ENCODE data around the gene C2orf68. TPM values are rescaled to one million over a fixed set of nuclear protein-coding genes. Genes with fewer than 3 reads are reported as not detected.

C2orf68 gene
- total RNA-seq, 1 experiment from 2014 or later: 34.3 TPM

GRCh38 chr2:85588236-85588635 lies 23.6 kb downstream of the C2orf68 start:
- no peak for DNase-seq (ENCODE audit: unreplicated experiment)
- Mint-ChIP-seq H3K9me3 (ENCODE audit: unreplicated experiment) (no peaks in the 10 kb centered on the region), H3K27me3 (ENCODE audit: insufficient read depth, unreplicated experiment) (no peaks in the 10 kb centered on the region), H3K4me1 (ENCODE audit: insufficient read depth, unreplicated experiment) (peaks cover 14% of the 10 kb centered on the region), H3K36me3 (ENCODE audit: insufficient read depth, unreplicated experiment) (peaks cover 9% of the 10 kb centered on the region), H3K27ac (ENCODE audit: low read depth, unreplicated experiment) (no peak overlapping the region), H3K4me3 (ENCODE audit: unreplicated experiment) (no peak overlapping the region)
- BruUV-seq (replicated peaks): no TSS peak
- POLR2A ChIA-PET: interaction anchor here (0.7 to 6.1 kb wide), 3 partner anchors 7 to 22 kb away, joined by 3 to 54 read pairs (median 5); partner anchors contain the start of genes RNF181 and VAMP8
- intact Hi-C loops (cut with micrococcal nuclease): no loop called here
- no peak for TF ChIP-seq CTCF (IDR thresholded peaks at IDR 0.05; ENCODE audit: unreplicated experiment)
- CTCF ChIA-PET: no interaction called here

GRCh38 chr2:85585781-85586105 lies 26.1 kb downstream of the C2orf68 start:
- BruUV-seq (replicated peaks): no TSS peak
- no peak for DNase-seq (ENCODE audit: unreplicated experiment)
- Mint-ChIP-seq H3K9me3 (ENCODE audit: unreplicated experiment) (no peaks in the 10 kb centered on the region), H3K27ac (ENCODE audit: low read depth, unreplicated experiment) (peak overlapping the region; percentile 91), H3K4me3 (ENCODE audit: unreplicated experiment) (no peak overlapping the region), H3K36me3 (ENCODE audit: insufficient read depth, unreplicated experiment) (peaks cover 29% of the 10 kb centered on the region), H3K27me3 (ENCODE audit: insufficient read depth, unreplicated experiment) (no peaks in the 10 kb centered on the region), H3K4me1 (ENCODE audit: insufficient read depth, unreplicated experiment) (peaks cover 14% of the 10 kb centered on the region)
- ChIA-PET CTCF (interaction anchor here (0.7 to 1.3 kb wide), 2 partner anchors 11 to 43 kb away, joined by 3 to 4 read pairs; no protein-coding TSS in a partner anchor), POLR2A (interaction anchor here (0.8 to 6.1 kb wide), 5 partner anchors 10 to 231 kb away, joined by 3 to 54 read pairs (median 5); partner anchors contain the start of genes ELMOD3, RNF181 and TMEM150A)
- intact Hi-C loops (cut with micrococcal nuclease): no loop called here
- no peak for TF ChIP-seq CTCF (IDR thresholded peaks at IDR 0.05; ENCODE audit: unreplicated experiment)

- peak; percentile 43 for DNase-seq (ENCODE audit: unreplicated experiment)
- peaks cover 14% of the 10 kb centered on the region for H3K4me1 Mint-ChIP-seq (ENCODE audit: insufficient read depth, unreplicated experiment)
- ChIA-PET CTCF (interaction anchor here (0.6 to 1.3 kb wide), 3 partner anchors 11 to 165 kb away, joined by 3 to 4 read pairs (median 3); no protein-coding TSS in a partner anchor), POLR2A (interaction anchor here (0.6 to 6.1 kb wide), 7 partner anchors 10 to 230 kb away, joined by 3 to 54 read pairs (median 5); partner anchors contain the start of genes C2orf68, ELMOD3, RNF181 and TMEM150A)
- peak overlapping the region; percentile 91 for H3K27ac Mint-ChIP-seq (ENCODE audit: low read depth, unreplicated experiment)
- intact Hi-C loops (cut with micrococcal nuclease): no loop called here
- no peaks in the 10 kb centered on the region for H3K27me3 Mint-ChIP-seq (ENCODE audit: insufficient read depth, unreplicated experiment)
- peaks cover 33% of the 10 kb centered on the region for H3K36me3 Mint-ChIP-seq (ENCODE audit: insufficient read depth, unreplicated experiment)
- H3K4me3 Mint-ChIP-seq (ENCODE audit: unreplicated experiment): no peak overlapping the region
- no peaks in the 10 kb centered on the region for H3K9me3 Mint-ChIP-seq (ENCODE audit: unreplicated experiment)
- no TSS peak for BruUV-seq (replicated peaks)
- TF ChIP-seq CTCF (IDR thresholded peaks at IDR 0.05; ENCODE audit: unreplicated experiment): no peak
Observed at GRCh38 chr2:85584857-85585780, 26.7 kb downstream of the C2orf68 start.

GRCh38 chr2:85584354-85584856 lies 27.5 kb downstream of the C2orf68 start, which contains the start of gene VAMP5:
TSS of gene VAMP5 (plus strand) at chr2:85584431. CDS start at chr2:85584491, 60 bp downstream.
- no peak for TF ChIP-seq CTCF (IDR thresholded peaks at IDR 0.05; ENCODE audit: unreplicated experiment)
- intact Hi-C loops (cut with micrococcal nuclease): no loop called here
- BruUV-seq (replicated peaks): no TSS peak
- H3K27ac Mint-ChIP-seq (ENCODE audit: low read depth, unreplicated experiment): peak within 1 kb of the TSS; percentile 91
- peaks cover 40% of the 10 kb centered on the region for H3K36me3 Mint-ChIP-seq (ENCODE audit: insufficient read depth, unreplicated experiment)
- POLR2A ChIA-PET: interaction anchor here (0.9 to 6.1 kb wide), 5 partner anchors 11 to 230 kb away, joined by 3 to 54 read pairs (median 6); partner anchors contain the start of genes C2orf68, ELMOD3, RNF181 and TMEM150A
- H3K27me3 Mint-ChIP-seq (ENCODE audit: insufficient read depth, unreplicated experiment): no peaks in the 10 kb centered on the region
- no peak for DNase-seq (ENCODE audit: unreplicated experiment)
- CTCF ChIA-PET: interaction anchor here (0.6 to 1.3 kb wide), 2 partner anchors 12 to 165 kb away, joined by 3 read pairs; no protein-coding TSS in a partner anchor
- H3K4me3 Mint-ChIP-seq (ENCODE audit: unreplicated experiment): no peak within 1 kb of the TSS
- H3K4me1 Mint-ChIP-seq (ENCODE audit: insufficient read depth, unreplicated experiment): peaks cover 14% of the 10 kb centered on the region
- no peaks in the 10 kb centered on the region for H3K9me3 Mint-ChIP-seq (ENCODE audit: unreplicated experiment)
